Endothelial cell of umbilical vein (primary cell): ENCODE results near the gene ATP10A. TPM values are rescaled to one million over a fixed set of nuclear protein-coding genes. Genes with fewer than 3 reads are reported as not detected.

ENCODE experiments used
- BruUV-seq: library from RNA; stranded (reverse); fragments of 400-500 nt; replicated peaks from 2 replicates; lab custom pipeline; 2021; lab: Mats Ljungman, UMichigan
- CTCF ChIA-PET: fragments of 300-600, 350-600 bp; sonication (Branson Sonifier 250); formaldehyde crosslinking; loops from one replicate; lab custom pipeline; 2021; ENCODE audit warnings: antibody characterized with exemption, inconsistent platforms; lab: Charles Lee
- POLR2A ChIA-PET: fragments of 300-600, 350-600 bp; sonication (Branson Sonifier 250); formaldehyde crosslinking; loops from one replicate; lab custom pipeline; 2021; ENCODE audit warnings: antibody characterized with exemption, inconsistent platforms; lab: Charles Lee
- DNase-seq: peaks from one replicate; pipeline ENCODE4 v3.0.0-alpha.2; 2011; ENCODE audit warnings: low read depth, low spot score
- FAIRE-seq: peaks from 2 replicates; lab custom pipeline; 2011; peaks lifted over from hg19 to GRCh38; lab: Jason Lieb, UNC
- H2AFZ ChIP-seq: 2 replicates; pipeline ENCODE4 v1.6.0; 2012; ENCODE audit warnings: low read depth, low read length, control low read depth, inconsistent platforms
- H3K27ac ChIP-seq: 2 replicates; pipeline ENCODE4 v1.5.1; 2011; ENCODE audit warnings: low read depth, mild to moderate bottlenecking, control low read depth, low read length, moderate library complexity; ENCODE audit not compliant: insufficient read depth
- H3K27me3 ChIP-seq, 2 experiments: 2 replicates each; pipeline versions ENCODE4 v1.6.0 to v1.6.1; 2011; ENCODE audit warnings: low read length in 2 of 2, mixed read lengths in 1 of 2; ENCODE audit not compliant: control insufficient read depth in 2 of 2, insufficient read depth in 2 of 2
- H3K36me3 ChIP-seq, 2 experiments: 2 replicates in 1 of 2; 3 replicates in 1 of 2; pipeline ENCODE4 v1.5.1; 2011; ENCODE audit warnings: low read length in 2 of 2, mild to moderate bottlenecking in 1 of 2, moderate library complexity in 1 of 2; ENCODE audit not compliant: control insufficient read depth in 2 of 2, insufficient read depth in 2 of 2; ENCODE audit errors: extremely low read depth in 1 of 2
- H3K4me1 ChIP-seq: 3 replicates; pipeline ENCODE4 v1.5.1; 2011; ENCODE audit warnings: mild to moderate bottlenecking, low read length; ENCODE audit not compliant: control insufficient read depth, insufficient read depth; ENCODE audit errors: extremely low read depth
- H3K4me2 ChIP-seq: 2 replicates; pipeline ENCODE4 v1.6.1; 2011; ENCODE audit warnings: low read length, control low read depth, mixed read lengths; ENCODE audit not compliant: insufficient read depth
- H3K4me3 ChIP-seq, 3 experiments: fragments of 200-600 bp in 1 of 3; sonication (generic), shearing (Covaris generic) in 1 of 3; replicated peaks in 1 of 3; 2 replicates each; pipeline ENCODE4 v1.5.1; 2011 to 2016; ENCODE audit warnings: control low read depth in 3 of 3, low read length in 3 of 3, mild to moderate bottlenecking in 2 of 3, inconsistent platforms in 1 of 3, low read depth in 1 of 3, moderate library complexity in 1 of 3; ENCODE audit not compliant: insufficient read depth in 1 of 3
- H3K79me2 ChIP-seq: 2 replicates; pipeline ENCODE4 v1.6.0; 2012; ENCODE audit warnings: low read length, inconsistent platforms; ENCODE audit not compliant: control insufficient read depth, insufficient read depth
- H3K9ac ChIP-seq: replicated peaks from 2 replicates; pipeline ENCODE3; 2011; ENCODE audit warnings: low read length, control low read depth; ENCODE audit not compliant: insufficient read depth; ENCODE audit errors: extremely low read depth
- H3K9me1 ChIP-seq: replicated peaks from 3 replicates; pipeline ENCODE4 v1.6.0; 2011; ENCODE audit warnings: mild to moderate bottlenecking, low read length; ENCODE audit not compliant: control insufficient read depth, insufficient read depth; ENCODE audit errors: extremely low read depth
- H3K9me3 ChIP-seq: replicated peaks from 2 replicates; pipeline ENCODE4 v1.5.1; 2012; ENCODE audit warnings: low read length, inconsistent platforms; ENCODE audit not compliant: control insufficient read depth, insufficient read depth
- H4K20me1 ChIP-seq: replicated peaks from 2 replicates; pipeline ENCODE3; 2011; ENCODE audit warnings: mild to moderate bottlenecking, low read length; ENCODE audit not compliant: control insufficient read depth, insufficient read depth; ENCODE audit errors: extremely low read depth
- EZH2 ChIP-seq: IDR thresholded peaks from 2 replicates; pipeline ENCODE4 v1.6.1; 2012; ENCODE audit warnings: borderline replicate concordance, low read depth, mild to moderate bottlenecking, moderate library complexity, low read length, inconsistent platforms; ENCODE audit not compliant: severe bottlenecking
- FOS ChIP-seq: IDR thresholded peaks from 2 replicates; pipeline ENCODE4 v1.6.1; 2011; ENCODE audit warnings: mild to moderate bottlenecking, low read length, moderate library complexity, borderline replicate concordance; ENCODE audit not compliant: insufficient read depth
- GATA2 ChIP-seq: IDR thresholded peaks from 2 replicates; pipeline ENCODE4 v1.7.0; 2011; ENCODE audit warnings: low read depth, mild to moderate bottlenecking, moderate library complexity, mixed read lengths, low read length; ENCODE audit not compliant: insufficient read length, insufficient read depth
- MYC ChIP-seq: IDR thresholded peaks from one replicate; pipeline ENCODE4 v1.6.1; 2011; ENCODE audit warnings: mild to moderate bottlenecking, low read depth, low read length
- POLR2A ChIP-seq: IDR thresholded peaks from 2 replicates; pipeline ENCODE4 v1.6.1; 2012; ENCODE audit warnings: low read depth, mild to moderate bottlenecking, control low read depth, low read length
- POLR2AphosphoS5 ChIP-seq: IDR thresholded peaks from 2 replicates; pipeline ENCODE4 v1.6.1; 2012; ENCODE audit warnings: low read depth, mild to moderate bottlenecking, control low read depth, low read length, moderate library complexity; ENCODE audit not compliant: insufficient read depth
- dilution Hi-C: fragments of 300-500 bp; cut with MboI; formaldehyde crosslinking; loops from one replicate; pipeline ENCODE4 v1.15.0; 2019; ENCODE audit warnings: low sequenced_read_pairs; ENCODE audit not compliant: extremely low pct_ligation_motif_present
- intact Hi-C: fragments of 100-400 bp; cut with micrococcal nuclease; formaldehyde crosslinking; loops from one replicate; pipeline ENCODE4 v1.10.0; 2022
- polyA plus RNA-seq, 4 experiments: library from polyadenylated mRNA; depleted of rRNA in 3 of 4; stranded (reverse) in 3 of 4; unstranded in 1 of 4; fragments of >200 nt; gene quantifications; 2 replicates each; pipeline versions ENCODE4 v1.2.1 to v1.2.3, GENCODE V29; 2011 to 2012; ENCODE audit warnings: missing spikeins in 1 of 4
- total RNA-seq: library from RNA; stranded (reverse); gene quantifications from 2 replicates; pipeline ENCODE4 v1.2.3, GENCODE V29; 2021
- TF ChIP-seq, protein P1 (sequence below): IDR thresholded peaks from 2 replicates; pipeline ENCODE4 v1.6.1; 2011; ENCODE audit not compliant: insufficient read depth, insufficient read length
- TF ChIP-seq, protein P2 (sequence below), 2 donors: IDR thresholded peaks; 1 replicate in 1 of 2; 2 replicates in 1 of 2; pipeline ENCODE4 v1.5.1; 2011; ENCODE audit warnings: low read length in 2 of 2, mild to moderate bottlenecking in 2 of 2, moderate library complexity in 2 of 2, control low read depth in 1 of 2, inconsistent platforms in 1 of 2, low read depth in 1 of 2; ENCODE audit not compliant: insufficient read depth in 1 of 2; ENCODE audit errors: extremely low read depth in 1 of 2

ATP10A gene
- total and polyA plus RNA-seq, 2 donors (not counting 3 experiments of a cell fraction or from before 2014, with no cell fraction given) = not detected

DNA sequence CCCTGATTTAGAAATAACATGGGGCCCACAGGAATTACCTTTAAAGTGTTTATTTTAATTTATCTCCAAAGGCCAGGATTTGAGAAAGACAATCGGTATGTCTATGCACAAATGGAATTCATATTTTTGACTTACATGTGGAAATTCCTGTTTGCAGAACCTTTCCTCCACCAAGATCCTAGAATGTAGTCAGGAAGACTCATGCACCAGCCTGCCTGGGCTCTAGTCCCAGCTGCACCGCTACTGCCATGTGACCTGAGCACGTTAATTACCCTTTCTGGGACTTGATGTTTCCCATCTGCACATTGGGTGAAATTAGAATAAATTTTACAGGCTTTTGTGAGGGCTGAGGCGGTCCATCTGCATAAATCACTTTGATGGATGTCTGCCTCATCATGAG is 194.2 kb downstream of the ATP10A start:
- no peak for FAIRE-seq
- Histone ChIP-seq H3K9me3 (peaks cover 8% of the 10 kb centered on the region), H3K36me3 (no peaks in the 10 kb centered on the region), H3K9ac (no peak overlapping the region), H3K4me2 (no peak overlapping the region), H3K79me2 (no peaks in the 10 kb centered on the region), H4K20me1 (no peaks in the 10 kb centered on the region), H3K4me3 (no peak overlapping the region), H3K9me1 (no peaks in the 10 kb centered on the region), H3K27ac (no peak overlapping the region), H2AFZ (no peak overlapping the region), H3K4me1 (no peaks in the 10 kb centered on the region), H3K27me3 (no peaks in the 10 kb centered on the region)
- dilution Hi-C loops (no loop called here), intact Hi-C loops (no loop called here)
- CTCF ChIA-PET = no interaction called here
- TF ChIP-seq MYC (no peak), POLR2A (no peak), POLR2AphosphoS5 (no peak), FOS (no peak), EZH2 (no peak), GATA2 (no peak)
- TF ChIP-seq, protein P1, sequence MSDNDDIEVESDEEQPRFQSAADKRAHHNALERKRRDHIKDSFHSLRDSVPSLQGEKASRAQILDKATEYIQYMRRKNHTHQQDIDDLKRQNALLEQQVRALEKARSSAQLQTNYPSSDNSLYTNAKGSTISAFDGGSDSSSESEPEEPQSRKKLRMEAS = no peak
- no peak for DNase-seq
- POLR2A ChIA-PET = no interaction called here
- no TSS peak for BruUV-seq

DNA sequence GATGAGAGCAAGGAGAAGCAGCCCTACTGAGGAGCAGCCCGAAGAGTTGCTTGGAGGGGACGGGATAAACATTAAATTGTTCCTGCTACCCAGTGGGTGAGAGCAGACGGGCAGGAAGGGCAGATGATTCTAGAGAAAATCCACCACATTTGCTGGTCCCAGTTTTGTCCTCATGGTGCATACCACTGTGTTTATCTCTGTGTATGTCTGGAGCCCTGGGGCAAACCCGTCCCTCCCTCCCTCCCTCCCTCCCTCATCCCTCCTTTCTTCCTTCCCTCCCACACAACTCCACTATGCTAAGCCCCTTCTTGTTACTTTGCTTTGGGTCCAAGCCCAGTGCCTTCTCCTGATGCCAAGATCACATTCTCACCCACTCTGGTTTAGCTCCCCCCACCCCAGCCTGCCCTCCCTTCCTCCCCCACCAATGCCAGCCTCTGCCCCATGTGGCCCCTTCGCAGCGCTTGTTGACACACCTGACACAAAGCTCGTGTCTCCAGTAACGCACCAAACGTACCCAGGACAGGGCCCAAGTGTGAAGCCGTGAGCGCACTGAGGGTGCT is 194.8 kb downstream of the ATP10A start:
- intact Hi-C loops = no loop called here
- DNase-seq = no peak
- H3K9me3 ChIP-seq = peaks cover 5% of the 10 kb centered on the region
- CTCF ChIA-PET = no interaction called here
- H3K4me2 ChIP-seq = no peak overlapping the region
- no peaks in the 10 kb centered on the region for H3K36me3 ChIP-seq
- H3K9me1 ChIP-seq = no peaks in the 10 kb centered on the region
- no peaks in the 10 kb centered on the region for H3K4me1 ChIP-seq
- no peaks in the 10 kb centered on the region for H3K79me2 ChIP-seq
- H4K20me1 ChIP-seq = no peaks in the 10 kb centered on the region
- no peak overlapping the region for H3K4me3 ChIP-seq
- TF ChIP-seq, protein P2, sequence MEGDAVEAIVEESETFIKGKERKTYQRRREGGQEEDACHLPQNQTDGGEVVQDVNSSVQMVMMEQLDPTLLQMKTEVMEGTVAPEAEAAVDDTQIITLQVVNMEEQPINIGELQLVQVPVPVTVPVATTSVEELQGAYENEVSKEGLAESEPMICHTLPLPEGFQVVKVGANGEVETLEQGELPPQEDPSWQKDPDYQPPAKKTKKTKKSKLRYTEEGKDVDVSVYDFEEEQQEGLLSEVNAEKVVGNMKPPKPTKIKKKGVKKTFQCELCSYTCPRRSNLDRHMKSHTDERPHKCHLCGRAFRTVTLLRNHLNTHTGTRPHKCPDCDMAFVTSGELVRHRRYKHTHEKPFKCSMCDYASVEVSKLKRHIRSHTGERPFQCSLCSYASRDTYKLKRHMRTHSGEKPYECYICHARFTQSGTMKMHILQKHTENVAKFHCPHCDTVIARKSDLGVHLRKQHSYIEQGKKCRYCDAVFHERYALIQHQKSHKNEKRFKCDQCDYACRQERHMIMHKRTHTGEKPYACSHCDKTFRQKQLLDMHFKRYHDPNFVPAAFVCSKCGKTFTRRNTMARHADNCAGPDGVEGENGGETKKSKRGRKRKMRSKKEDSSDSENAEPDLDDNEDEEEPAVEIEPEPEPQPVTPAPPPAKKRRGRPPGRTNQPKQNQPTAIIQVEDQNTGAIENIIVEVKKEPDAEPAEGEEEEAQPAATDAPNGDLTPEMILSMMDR (IDR thresholded peaks at IDR 0.05; ENCODE audit: extremely low read depth in 1 of 2, insufficient read depth in 1 of 2, low read depth in 1 of 2, low read length in 2 of 2) = no peak
- TF ChIP-seq, protein P1 = no peak
- H3K27ac ChIP-seq = no peak overlapping the region
- dilution Hi-C loops = no loop called here
- BruUV-seq = no TSS peak
- no peak for FAIRE-seq
- H2AFZ ChIP-seq = no peak overlapping the region
- H3K9ac ChIP-seq = no peak overlapping the region
- no peaks in the 10 kb centered on the region for H3K27me3 ChIP-seq
- POLR2A ChIA-PET = no interaction called here
